ENCODE data around the gene POMT1.

DNA sequence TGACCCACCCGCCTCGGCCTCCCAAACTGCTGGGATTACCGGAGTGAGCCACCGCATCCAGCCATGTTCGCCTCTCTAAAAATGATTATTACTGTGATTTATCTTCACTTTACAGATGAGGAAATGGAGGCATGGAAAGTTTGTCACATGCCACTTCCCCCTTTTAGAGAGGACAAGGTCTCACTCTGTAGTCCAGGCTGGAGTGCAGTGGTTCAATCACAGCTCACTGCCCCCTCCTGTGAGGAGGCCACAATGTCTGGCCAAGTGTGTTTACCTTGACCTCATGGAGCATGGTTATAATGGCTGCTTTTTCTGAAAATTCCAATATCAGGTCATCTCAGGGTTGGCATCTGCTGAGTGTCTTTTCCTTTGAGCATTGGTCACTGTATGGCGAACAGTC is 49.3 kb downstream of the POMT1 start:
- no peak for TF ChIP-seq POLR2A (IDR thresholded peaks at IDR 0.05)
- no peak for TF ChIP-seq EP300 (IDR thresholded peaks at IDR 0.05)
- TF ChIP-seq, protein P1, sequence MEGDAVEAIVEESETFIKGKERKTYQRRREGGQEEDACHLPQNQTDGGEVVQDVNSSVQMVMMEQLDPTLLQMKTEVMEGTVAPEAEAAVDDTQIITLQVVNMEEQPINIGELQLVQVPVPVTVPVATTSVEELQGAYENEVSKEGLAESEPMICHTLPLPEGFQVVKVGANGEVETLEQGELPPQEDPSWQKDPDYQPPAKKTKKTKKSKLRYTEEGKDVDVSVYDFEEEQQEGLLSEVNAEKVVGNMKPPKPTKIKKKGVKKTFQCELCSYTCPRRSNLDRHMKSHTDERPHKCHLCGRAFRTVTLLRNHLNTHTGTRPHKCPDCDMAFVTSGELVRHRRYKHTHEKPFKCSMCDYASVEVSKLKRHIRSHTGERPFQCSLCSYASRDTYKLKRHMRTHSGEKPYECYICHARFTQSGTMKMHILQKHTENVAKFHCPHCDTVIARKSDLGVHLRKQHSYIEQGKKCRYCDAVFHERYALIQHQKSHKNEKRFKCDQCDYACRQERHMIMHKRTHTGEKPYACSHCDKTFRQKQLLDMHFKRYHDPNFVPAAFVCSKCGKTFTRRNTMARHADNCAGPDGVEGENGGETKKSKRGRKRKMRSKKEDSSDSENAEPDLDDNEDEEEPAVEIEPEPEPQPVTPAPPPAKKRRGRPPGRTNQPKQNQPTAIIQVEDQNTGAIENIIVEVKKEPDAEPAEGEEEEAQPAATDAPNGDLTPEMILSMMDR (IDR thresholded peaks at IDR 0.05) = no peak

Measured in upper lobe of left lung (tissue), 4 donors.